GM18526 (cell line): ENCODE results near the gene ZMIZ1.

Experiments used
- POLR2A ChIP-seq: IDR thresholded peaks from 3 replicates; pipeline ENCODE4 v1.6.1; 2011; ENCODE audit not compliant: insufficient read length; ENCODE audit errors: extremely low read depth

ZMIZ1 gene

GRCh38 chr10:79159141-79159651, 90.4 kb downstream of the ZMIZ1 start:
- no peak for TF ChIP-seq POLR2A

GRCh38 chr10:79159785-79160184, 91.0 kb downstream of the ZMIZ1 start:
- TF ChIP-seq POLR2A = no peak

GRCh38 chr10:79160191-79160590, 91.4 kb downstream of the ZMIZ1 start:
- no peak for TF ChIP-seq POLR2A

- no peak for TF ChIP-seq POLR2A
These were observed 92.8 kb downstream of the ZMIZ1 start for GRCh38 chr10:79161557-79161956.

- no peak for TF ChIP-seq POLR2A
These were observed 93.3 kb downstream of the ZMIZ1 start for GRCh38 chr10:79162022-79162421.

- TF ChIP-seq POLR2A = no peak
These were observed 94.3 kb downstream of the ZMIZ1 start for GRCh38 chr10:79162861-79163665.

GRCh38 chr10:79163666-79163975, 94.9 kb downstream of the ZMIZ1 start:
- no peak for TF ChIP-seq POLR2A

GRCh38 chr10:79164075-79164474, 95.3 kb downstream of the ZMIZ1 start:
- no peak for TF ChIP-seq POLR2A

- no peak for TF ChIP-seq POLR2A
These were observed 96.5 kb downstream of the ZMIZ1 start for GRCh38 chr10:79165070-79165778.

- no peak for TF ChIP-seq POLR2A
These were observed 97.6 kb downstream of the ZMIZ1 start for GRCh38 chr10:79166312-79166721.

- no peak for TF ChIP-seq POLR2A
These were observed 98.0 kb downstream of the ZMIZ1 start for GRCh38 chr10:79166741-79167140.

GRCh38 chr10:79167537-79167936, 98.8 kb downstream of the ZMIZ1 start:
- no peak for TF ChIP-seq POLR2A

GRCh38 chr10:79168210-79168609, 99.4 kb downstream of the ZMIZ1 start:
- no peak for TF ChIP-seq POLR2A

- no peak for TF ChIP-seq POLR2A
These were observed 101.5 kb downstream of the ZMIZ1 start for GRCh38 chr10:79170226-79170752.

- TF ChIP-seq POLR2A = no peak
These were observed 102.2 kb downstream of the ZMIZ1 start for GRCh38 chr10:79170993-79171392.

- TF ChIP-seq POLR2A = no peak
These were observed 102.7 kb downstream of the ZMIZ1 start for GRCh38 chr10:79171504-79171903.

GRCh38 chr10:79172881-79173280, 104.1 kb downstream of the ZMIZ1 start:
- TF ChIP-seq POLR2A = no peak
